GM23248 (cell line): ENCODE measurements around the gene SPDYE1. TPM values are rescaled to one million over a fixed set of nuclear protein-coding genes. Genes with fewer than 3 reads are reported as not detected.
A peak's percentile ranks its signal among the peaks of the same experiment; 100 is the strongest.
"Not testable (repeated sequence)": the region's sequence is repeated elsewhere in the genome, so short reads cannot be mapped to it uniquely, and the experiment has no call there.

ENCODE experiments used
- DNase-seq: peaks from one replicate; pipeline ENCODE4 v3.0.0-alpha.2; 2015
- H2AFZ ChIP-seq: fragments of 200-600 bp; sonication (generic); 2 replicates; pipeline ENCODE4 v1.6.1; 2016; ENCODE audit warnings: antibody characterized with exemption
- H3F3A ChIP-seq: fragments of 200-600 bp; sonication (generic); 2 replicates; pipeline ENCODE4 v1.6.1; 2016; ENCODE audit warnings: mild to moderate bottlenecking, antibody characterized with exemption, mixed run types; ENCODE audit not compliant: insufficient read depth
- H3K27ac ChIP-seq: fragments of 200-600 bp; sonication (generic); 2 replicates; pipeline ENCODE4 v1.5.1; 2016; ENCODE audit warnings: mild to moderate bottlenecking
- H3K27me3 ChIP-seq: fragments of 200-600 bp; sonication (generic); replicated peaks from 2 replicates; pipeline ENCODE4 v1.6.1; 2016; ENCODE audit warnings: mild to moderate bottlenecking; ENCODE audit not compliant: insufficient read depth
- H3K36me3 ChIP-seq: fragments of 200-600 bp; sonication (generic); 2 replicates; pipeline ENCODE4 v1.6.1; 2016; ENCODE audit warnings: low read depth, mild to moderate bottlenecking
- H3K4me1 ChIP-seq: fragments of 200-600 bp; sonication (generic); 2 replicates; pipeline ENCODE4 v1.6.1; 2016; ENCODE audit warnings: mild to moderate bottlenecking; ENCODE audit not compliant: insufficient read depth
- H3K4me2 ChIP-seq: fragments of 200-600 bp; sonication (generic); one replicate; pipeline ENCODE4 v1.6.1; 2016; ENCODE audit warnings: mild to moderate bottlenecking; ENCODE audit not compliant: unreplicated experiment
- H3K4me3 ChIP-seq: fragments of 200-600 bp; sonication (generic); 2 replicates; pipeline ENCODE4 v1.5.1; 2016; ENCODE audit warnings: mild to moderate bottlenecking
- H3K79me2 ChIP-seq: fragments of 200-600 bp; sonication (generic); 2 replicates; pipeline ENCODE4 v1.6.1; 2016; ENCODE audit warnings: mild to moderate bottlenecking; ENCODE audit not compliant: insufficient read depth
- H3K9ac ChIP-seq: fragments of 200-600 bp; sonication (generic); 2 replicates; pipeline ENCODE4 v1.6.1; 2016; ENCODE audit warnings: mild to moderate bottlenecking
- H3K9me2 ChIP-seq: fragments of 200-600 bp; sonication (generic); 2 replicates; pipeline ENCODE4 v1.6.1; 2016; ENCODE audit warnings: mixed run types, mild to moderate bottlenecking, moderate library complexity; ENCODE audit not compliant: insufficient read depth
- H3K9me3 ChIP-seq: fragments of 200-600 bp; sonication (generic); one replicate; pipeline ENCODE4 v1.6.1; 2017; ENCODE audit warnings: low read depth
- H4K20me1 ChIP-seq: fragments of 200-600 bp; sonication (generic); 2 replicates; pipeline ENCODE4 v1.6.0; 2016; ENCODE audit not compliant: insufficient read depth
- WGBS, 2 experiments: methylation state at CpG; one replicate each; pipeline ENCODE4 v1.1.6; 2015 to 2017; ENCODE audit warnings: low lambda C conversion rate in 2 of 2, low coverage in 1 of 2; ENCODE audit errors: missing lambda C conversion rate in 2 of 2; 5-methylcytosine and 5-hydroxymethylcytosine counted together
- in situ Hi-C: fragments of 300-500 bp; cut with MboI; formaldehyde crosslinking; loops from 2 replicates; pipeline ENCODE4 v1.15.0; 2020
- polyA plus RNA-seq: library from polyadenylated mRNA; unstranded; fragments of >200 nt; fragmentation: Nextera tagmentation; extraction: Ambion mirVana; gene quantifications from 2 replicates; pipeline ENCODE4 v1.2.1, GENCODE V29; 2016
- total RNA-seq: library from RNA; depleted of rRNA; stranded (reverse); fragments of >200 nt; shearing (Covaris generic); gene quantifications from 2 replicates; pipeline ENCODE4 v1.2.3, GENCODE V29; 2014

The SPDYE1 gene
- total and polyA plus RNA-seq, 2 experiments from 2014 or later: 0.60 TPM; not detected in 1

DNA sequence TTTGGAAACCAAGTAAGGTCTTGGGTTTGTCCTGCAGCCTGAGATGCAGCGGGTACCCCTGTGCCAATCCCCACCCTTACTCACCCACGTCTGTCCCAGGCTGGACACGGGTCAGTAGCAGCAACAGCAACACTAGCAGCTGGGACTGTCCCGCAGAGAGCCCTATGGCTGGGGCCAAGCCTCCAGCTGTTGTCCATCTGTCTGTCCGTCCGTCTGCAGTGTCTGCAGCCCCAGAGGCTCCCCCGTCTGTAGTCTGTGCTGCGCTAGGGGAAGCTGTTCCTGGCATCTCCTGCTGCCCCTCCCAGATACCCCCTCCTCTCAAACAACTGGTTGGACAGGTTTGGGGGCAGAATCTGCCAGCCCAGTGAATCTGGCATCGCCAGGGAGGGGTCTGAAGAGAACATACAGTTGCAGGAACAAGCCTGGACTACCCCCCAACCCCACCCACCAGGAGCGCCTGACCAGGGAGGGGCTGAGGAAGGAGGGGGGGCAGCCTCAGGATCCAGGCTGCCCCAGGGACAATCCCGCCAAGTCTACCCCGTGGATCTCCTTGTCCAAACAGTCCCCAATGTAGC lies 7.6 kb upstream of the SPDYE1 start:
- H3K79me2 ChIP-seq, H2AFZ ChIP-seq, H3K9me3 ChIP-seq, H3K4me2 ChIP-seq, H4K20me1 ChIP-seq, H3K4me3 ChIP-seq, H3K4me1 ChIP-seq, in situ Hi-C loops, H3F3A ChIP-seq, H3K27me3 ChIP-seq, H3K9ac ChIP-seq, H3K36me3 ChIP-seq, DNase-seq, H3K9me2 ChIP-seq, H3K27ac ChIP-seq: not testable (repeated sequence)
- WGBS, 2 experiments: 82 to 91% methylated on average over 10 to 12 of the region's 12 CpGs

GRCh38 chr7:43990829-43991228 lies 6.9 kb upstream of the SPDYE1 start:
- H3K9ac ChIP-seq, H3K9me2 ChIP-seq, H3K27ac ChIP-seq, H3K4me3 ChIP-seq, H3K4me2 ChIP-seq, H3K79me2 ChIP-seq, H3K36me3 ChIP-seq, in situ Hi-C loops, H3K27me3 ChIP-seq, H3K9me3 ChIP-seq, H4K20me1 ChIP-seq, H3K4me1 ChIP-seq, DNase-seq, H3F3A ChIP-seq, H2AFZ ChIP-seq: not testable (repeated sequence)
- 95 to 100% methylated on average over 1 of the region's 1 CpG for WGBS, 2 experiments

GRCh38 chr7:43992896-43993295 lies 4.8 kb upstream of the SPDYE1 start:
- H2AFZ ChIP-seq, H3K9me2 ChIP-seq, H3K9ac ChIP-seq, H3K79me2 ChIP-seq, H3K4me3 ChIP-seq, H4K20me1 ChIP-seq, H3K4me2 ChIP-seq, H3K36me3 ChIP-seq, in situ Hi-C loops, H3K4me1 ChIP-seq, H3F3A ChIP-seq, H3K27me3 ChIP-seq, H3K9me3 ChIP-seq: not testable (repeated sequence)
- peak overlapping the region; percentile 27; the same call in 1 of the 2 replicates for H3K27ac ChIP-seq
- 60 to 71% methylated on average over 7 of the region's 7 CpGs for WGBS, 2 experiments
- DNase-seq: peak; percentile 39

DNA sequence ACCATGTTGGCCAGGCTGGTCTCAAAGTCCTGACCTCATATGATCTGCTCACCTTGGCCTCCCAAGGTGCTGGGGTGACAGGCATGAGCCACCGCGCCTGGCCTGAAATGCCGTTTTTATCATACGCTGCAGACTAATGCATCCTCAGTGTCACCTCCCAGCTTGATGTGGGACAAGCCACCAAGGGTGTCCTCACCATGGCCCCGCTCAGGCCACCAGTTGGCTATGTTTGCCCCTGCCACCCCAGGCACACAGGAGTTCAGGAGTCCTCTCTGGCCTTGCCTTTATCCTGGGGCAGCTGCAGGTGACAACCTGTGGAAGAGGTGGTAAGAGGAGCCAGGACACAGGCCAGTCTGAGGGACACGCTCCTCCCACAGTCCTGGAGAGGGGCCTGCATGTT lies 3.0 kb upstream of the SPDYE1 start:
- H3K27ac ChIP-seq, H3K4me2 ChIP-seq, DNase-seq, H3K9ac ChIP-seq, H3K36me3 ChIP-seq, in situ Hi-C loops, H3K9me3 ChIP-seq, H3K27me3 ChIP-seq, H3K9me2 ChIP-seq, H3K4me3 ChIP-seq, H3K79me2 ChIP-seq, H2AFZ ChIP-seq, H3F3A ChIP-seq, H3K4me1 ChIP-seq, H4K20me1 ChIP-seq: not testable (repeated sequence)
- WGBS, 2 experiments: 87 to 92% methylated on average over 6 of the region's 6 CpGs

GRCh38 chr7:44012081-44012480 lies 14.4 kb downstream of the SPDYE1 start:
- H3K9me3 ChIP-seq, in situ Hi-C loops, H2AFZ ChIP-seq, H3K4me2 ChIP-seq, H3K27ac ChIP-seq, H3K27me3 ChIP-seq, H3K79me2 ChIP-seq, H4K20me1 ChIP-seq, H3K9ac ChIP-seq, H3F3A ChIP-seq, H3K4me1 ChIP-seq, H3K36me3 ChIP-seq, DNase-seq, H3K9me2 ChIP-seq, H3K4me3 ChIP-seq: not testable (repeated sequence)
- WGBS, 2 experiments: 90% methylated on average over 7 of the region's 8 CpGs

DNA sequence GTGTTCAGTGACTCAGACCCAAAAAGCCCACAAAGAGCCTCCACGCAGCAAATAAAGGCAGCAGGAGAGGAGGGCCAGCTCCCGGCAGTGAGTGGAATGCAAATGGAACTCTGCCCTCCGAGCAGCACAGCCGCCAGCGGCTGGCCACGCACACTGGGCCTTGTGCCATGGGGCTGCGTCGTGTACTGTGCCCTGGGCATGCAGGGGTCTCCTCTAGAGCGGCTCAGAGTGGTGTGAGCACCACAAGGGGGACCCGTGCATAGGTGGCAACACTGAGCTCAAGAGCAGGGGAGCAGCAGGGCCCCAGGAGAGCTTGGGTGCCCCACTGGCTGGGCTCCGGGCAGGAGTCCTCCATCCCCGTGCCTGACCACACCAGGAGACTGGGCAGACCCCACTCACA lies 17.4 kb downstream of the SPDYE1 start:
- H3K4me1 ChIP-seq, H3K36me3 ChIP-seq, H3K9me2 ChIP-seq, H3K9ac ChIP-seq, H3K9me3 ChIP-seq, H3K4me2 ChIP-seq, in situ Hi-C loops, DNase-seq, H3K4me3 ChIP-seq, H3K27ac ChIP-seq, H4K20me1 ChIP-seq, H3K27me3 ChIP-seq, H2AFZ ChIP-seq, H3F3A ChIP-seq: not testable (repeated sequence)
- WGBS, 2 experiments: 94 to 97% methylated on average over 3 to 8 of the region's 12 CpGs
- H3K79me2 ChIP-seq: peaks cover 14% of the 10 kb centered on the region

DNA sequence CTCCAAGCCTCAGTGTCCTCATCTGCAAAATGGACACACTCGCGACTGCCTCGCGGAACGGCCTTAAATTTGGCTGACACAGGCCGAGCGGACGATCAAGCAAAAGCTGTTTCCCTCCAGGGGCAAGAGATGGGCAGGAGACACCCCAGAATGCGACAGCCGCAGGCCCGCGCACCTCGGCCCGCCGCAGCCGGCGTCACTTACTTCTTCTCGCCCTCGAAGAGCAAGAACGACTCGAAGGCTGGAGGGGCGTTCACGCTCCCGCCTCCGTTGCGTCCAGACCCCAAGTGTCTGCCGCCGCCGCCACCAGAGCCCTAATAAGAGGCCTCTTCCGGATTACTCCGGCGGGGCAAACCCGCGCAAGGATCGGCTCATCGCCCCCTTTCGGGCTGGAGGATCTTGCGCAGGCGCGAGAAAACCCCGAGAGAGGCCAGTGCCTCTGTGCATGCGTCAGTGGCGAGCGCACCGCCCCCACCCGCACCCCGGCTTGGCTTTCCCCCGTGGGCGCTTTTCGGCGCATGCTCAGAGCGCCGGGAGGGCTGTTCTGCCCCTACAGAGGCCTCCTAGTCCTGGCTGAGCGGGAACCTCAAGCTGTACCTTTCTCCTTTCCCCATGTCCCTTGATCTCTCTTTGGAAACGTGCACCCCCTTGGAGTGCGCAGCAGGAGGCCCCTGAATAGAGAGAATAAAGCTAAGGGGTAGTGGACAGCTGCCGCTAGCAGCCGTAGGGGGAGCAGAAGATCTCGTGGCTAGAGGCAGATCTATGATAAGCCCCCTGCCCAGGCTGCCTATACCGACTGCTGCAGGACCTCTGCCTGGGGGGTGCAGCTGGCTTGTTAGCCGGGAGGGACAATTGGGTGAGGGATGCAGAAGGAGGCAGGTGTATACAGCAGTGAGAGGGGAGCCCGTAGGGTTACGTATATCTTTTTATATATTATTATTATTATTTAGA lies 21.4 kb downstream of the SPDYE1 start:
- H3K4me1 ChIP-seq, in situ Hi-C loops: not testable (repeated sequence)
- 1% methylated on average over 51 to 55 of the region's 63 CpGs for WGBS, 2 experiments

More for the DNA sequence above, 21.4 kb downstream of the SPDYE1 start:
- Histone ChIP-seq H3K79me2 (peaks cover 14% of the 10 kb centered on the region), H3K9ac (peak overlapping the region; percentile 95), H2AFZ (peak overlapping the region; percentile 89), H3K4me3 (peak overlapping the region; percentile 90), H3K4me2 (peak overlapping the region; percentile 71), H3K27ac (peak overlapping the region; percentile 59)
- not testable (repeated sequence) for H3F3A ChIP-seq, H3K36me3 ChIP-seq, H4K20me1 ChIP-seq, H3K9me3 ChIP-seq, H3K27me3 ChIP-seq, H3K9me2 ChIP-seq
- DNase-seq: peak; percentile 95
